ENCODE results near the gene C19orf67.

C19orf67 gene

DNA sequence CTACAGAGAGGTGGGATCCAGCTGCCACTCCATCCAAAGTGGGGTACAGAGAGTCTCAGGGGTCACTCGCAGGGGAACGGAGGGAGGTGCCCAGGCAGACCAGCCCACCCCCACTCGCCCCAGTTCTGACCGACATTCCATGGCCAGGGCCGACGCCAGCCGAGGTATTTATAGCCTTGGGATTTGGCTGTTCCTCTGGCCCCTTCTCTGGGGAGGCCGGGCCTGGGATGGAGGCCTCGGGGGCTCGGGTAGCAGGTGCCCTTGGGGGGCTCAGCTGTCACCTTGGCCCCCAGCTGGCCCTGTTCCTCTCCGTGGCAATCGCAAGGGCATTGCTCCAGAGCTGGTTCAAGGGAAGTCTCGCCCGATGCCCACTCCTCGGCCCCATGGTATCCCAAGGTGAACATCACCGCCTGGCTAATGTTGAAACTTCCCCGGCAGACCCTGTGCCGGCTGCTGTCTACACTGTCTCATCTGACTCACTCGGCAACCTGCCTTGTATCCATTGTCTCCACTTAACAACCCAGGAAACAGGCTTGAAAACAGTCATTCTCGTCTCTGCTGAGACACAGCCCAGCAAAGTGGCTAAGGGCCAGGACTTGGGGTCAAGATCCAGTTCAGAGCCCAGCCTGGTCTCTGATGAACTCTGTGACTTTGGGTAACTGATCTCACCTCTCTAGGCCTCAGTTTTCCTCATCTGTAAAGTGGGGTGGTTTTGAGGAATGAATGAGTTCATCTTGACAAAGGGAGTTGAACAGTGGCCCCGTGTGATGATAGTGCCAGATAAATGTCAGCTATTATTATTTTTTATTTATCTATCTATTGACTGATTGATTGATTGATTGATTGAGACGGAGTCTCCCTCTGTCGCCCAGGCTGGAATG is 22.2 kb upstream of the C19orf67 start:
- Histone ChIP-seq H2BK12ac (ENCODE audit: low read length) (no peak overlapping the region), H4K91ac (ENCODE audit: low read depth, low read length) (no peak overlapping the region), H3K4ac (ENCODE audit: low read depth, low read length) (no peak overlapping the region), H2AK5ac (ENCODE audit: low read length) (no peak overlapping the region), H3K23ac (ENCODE audit: low read length) (no peak overlapping the region), H2AFZ (ENCODE audit: insufficient read depth, low read length, poor library complexity) (peak overlapping the region; percentile 13), H2BK5ac (ENCODE audit: low read depth, low read length, poor library complexity) (no peak overlapping the region), H3K4me3 (ENCODE audit: low read depth, low read length) (no peak overlapping the region), H3K14ac (ENCODE audit: low read length) (no peak overlapping the region), H3K4me2 (ENCODE audit: low read length) (no peak overlapping the region), H3K79me1 (ENCODE audit: low read length) (no peaks in the 10 kb centered on the region), H4K8ac (ENCODE audit: low read depth, low read length) (no peak overlapping the region), H3K36me3 (ENCODE audit: control insufficient read depth in 1 of 2, insufficient read depth in 2 of 2, low read length in 2 of 2) (peaks cover 16 to 21% of the 10 kb centered on the region in 2 experiments), H3K9ac (ENCODE audit: low read length) (no peak overlapping the region), H3K9me3 (ENCODE audit: insufficient read depth, low read depth, low read length) (no peaks in the 10 kb centered on the region), H4K12ac (ENCODE audit: low read depth, low read length) (no peak overlapping the region), H2BK120ac (ENCODE audit: insufficient read depth, low read length, poor library complexity) (no peak overlapping the region), H3K79me2 (ENCODE audit: control insufficient read depth, insufficient read depth, low read length, poor library complexity) (no peaks in the 10 kb centered on the region), H3K27me3 (ENCODE audit: insufficient read depth, low read length) (no peaks in the 10 kb centered on the region), H3K27ac (ENCODE audit: low read depth, low read length) (no peak overlapping the region), H3K18ac (ENCODE audit: low read length) (no peak overlapping the region), H3K4me1 (ENCODE audit: control insufficient read depth in 1 of 2, insufficient read depth in 2 of 2, low read length in 2 of 2) (peaks cover 2 to 8% of the 10 kb centered on the region in 2 experiments)
- no CpG with 5 or more reads among the region's 23 CpGs for WGBS (ENCODE audit: extremely low coverage, insufficient coverage, insufficient read length)
- no peak for DNase-seq

DNA sequence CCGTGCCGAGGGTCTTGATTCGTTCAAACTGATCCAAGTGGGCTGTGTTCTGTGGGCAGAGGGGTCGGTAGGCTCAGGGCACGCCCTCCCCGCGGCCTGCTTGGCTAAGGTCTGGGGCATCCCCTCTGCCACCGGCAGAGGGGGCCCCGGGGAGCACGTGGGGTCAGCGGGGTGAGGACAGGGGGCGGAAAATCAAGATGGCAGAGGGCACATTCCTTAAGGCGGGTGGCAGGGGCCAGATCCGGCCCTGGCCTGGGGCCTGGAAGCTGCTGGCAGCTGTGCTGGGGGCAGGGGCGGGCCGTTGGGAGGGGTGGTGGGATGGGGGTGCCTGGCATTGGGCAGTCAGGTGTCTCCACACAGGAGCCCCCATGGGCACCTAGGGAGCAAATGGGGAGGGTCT is 21.3 kb upstream of the C19orf67 start:
- peaks cover 25 to 30% of the 10 kb centered on the region in 2 experiments for H3K36me3 ChIP-seq (ENCODE audit: control insufficient read depth in 1 of 2, insufficient read depth in 2 of 2, low read length in 2 of 2)
- no peak overlapping the region for H3K23ac ChIP-seq (ENCODE audit: low read length)
- H3K4me3 ChIP-seq (ENCODE audit: low read depth, low read length) = no peak overlapping the region
- no peak overlapping the region for H3K9ac ChIP-seq (ENCODE audit: low read length)
- no peak overlapping the region for H2BK120ac ChIP-seq (ENCODE audit: insufficient read depth, low read length, poor library complexity)
- no peak overlapping the region for H2BK5ac ChIP-seq (ENCODE audit: low read depth, low read length, poor library complexity)
- no peak overlapping the region for H2BK12ac ChIP-seq (ENCODE audit: low read length)
- H4K8ac ChIP-seq (ENCODE audit: low read depth, low read length) = no peak overlapping the region
- no peak overlapping the region for H2AFZ ChIP-seq (ENCODE audit: insufficient read depth, low read length, poor library complexity)
- no peaks in the 10 kb centered on the region for H3K79me1 ChIP-seq (ENCODE audit: low read length)
- H3K27me3 ChIP-seq (ENCODE audit: insufficient read depth, low read length) = no peaks in the 10 kb centered on the region
- H3K79me2 ChIP-seq (ENCODE audit: control insufficient read depth, insufficient read depth, low read length, poor library complexity) = no peaks in the 10 kb centered on the region
- DNase-seq = no peak
- no peak overlapping the region for H3K4me2 ChIP-seq (ENCODE audit: low read length)
- no peak overlapping the region for H3K4ac ChIP-seq (ENCODE audit: low read depth, low read length)
- WGBS (ENCODE audit: extremely low coverage, insufficient coverage, insufficient read length) = no CpG with 5 or more reads among the region's 16 CpGs
- H3K27ac ChIP-seq (ENCODE audit: low read depth, low read length) = no peak overlapping the region
- H2AK5ac ChIP-seq (ENCODE audit: low read length) = no peak overlapping the region
- no peak overlapping the region for H3K14ac ChIP-seq (ENCODE audit: low read length)
- no peak overlapping the region for H4K91ac ChIP-seq (ENCODE audit: low read depth, low read length)
- H3K9me3 ChIP-seq (ENCODE audit: insufficient read depth, low read depth, low read length) = no peaks in the 10 kb centered on the region
- H4K12ac ChIP-seq (ENCODE audit: low read depth, low read length) = no peak overlapping the region
- H3K4me1 ChIP-seq (ENCODE audit: control insufficient read depth in 1 of 2, insufficient read depth in 2 of 2, low read length in 2 of 2) = peaks cover 0 to 4% of the 10 kb centered on the region in 2 experiments
- no peak overlapping the region for H3K18ac ChIP-seq (ENCODE audit: low read length)

DNA sequence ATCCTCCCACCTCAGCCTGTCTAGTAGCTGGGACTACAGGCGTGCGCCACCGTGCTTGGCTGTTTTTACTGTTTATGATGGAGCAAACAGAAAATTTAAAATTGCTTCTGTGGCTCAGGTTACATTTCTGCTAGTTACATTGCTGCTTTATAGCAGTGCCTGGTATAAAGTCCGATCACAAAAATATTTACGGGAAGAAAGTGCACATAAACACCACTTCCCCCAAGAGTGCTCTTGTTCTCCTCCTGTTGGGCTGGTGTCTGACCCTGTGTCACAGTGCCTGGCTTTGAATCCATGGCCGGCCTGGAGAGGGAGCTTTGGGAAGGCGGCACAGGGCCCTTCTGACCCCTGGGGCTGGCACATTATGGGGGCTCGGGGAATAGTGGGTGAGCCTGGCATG is 20.1 kb upstream of the C19orf67 start:
- no peak overlapping the region for H3K9ac ChIP-seq (ENCODE audit: low read length)
- no peaks in the 10 kb centered on the region for H3K79me2 ChIP-seq (ENCODE audit: control insufficient read depth, insufficient read depth, low read length, poor library complexity)
- H3K18ac ChIP-seq (ENCODE audit: low read length) = no peak overlapping the region
- no peak overlapping the region for H4K8ac ChIP-seq (ENCODE audit: low read depth, low read length)
- no peak overlapping the region for H3K4me3 ChIP-seq (ENCODE audit: low read depth, low read length)
- no peak overlapping the region for H3K4ac ChIP-seq (ENCODE audit: low read depth, low read length)
- H3K27me3 ChIP-seq (ENCODE audit: insufficient read depth, low read length) = no peaks in the 10 kb centered on the region
- WGBS (ENCODE audit: extremely low coverage, insufficient coverage, insufficient read length) = no CpG with 5 or more reads among the region's 8 CpGs
- DNase-seq = no peak
- H2BK12ac ChIP-seq (ENCODE audit: low read length) = no peak overlapping the region
- H3K4me1 ChIP-seq (ENCODE audit: control insufficient read depth in 1 of 2, insufficient read depth in 2 of 2, low read length in 2 of 2) = peaks cover 0 to 4% of the 10 kb centered on the region in 2 experiments
- H2AK5ac ChIP-seq (ENCODE audit: low read length) = no peak overlapping the region
- no peaks in the 10 kb centered on the region for H3K9me3 ChIP-seq (ENCODE audit: insufficient read depth, low read depth, low read length)
- H2BK5ac ChIP-seq (ENCODE audit: low read depth, low read length, poor library complexity) = no peak overlapping the region
- no peak overlapping the region for H2AFZ ChIP-seq (ENCODE audit: insufficient read depth, low read length, poor library complexity)
- H3K23ac ChIP-seq (ENCODE audit: low read length) = no peak overlapping the region
- H3K27ac ChIP-seq (ENCODE audit: low read depth, low read length) = no peak overlapping the region
- H2BK120ac ChIP-seq (ENCODE audit: insufficient read depth, low read length, poor library complexity) = no peak overlapping the region
- H3K79me1 ChIP-seq (ENCODE audit: low read length) = no peaks in the 10 kb centered on the region
- peaks cover 29 to 35% of the 10 kb centered on the region in 2 experiments for H3K36me3 ChIP-seq (ENCODE audit: control insufficient read depth in 1 of 2, insufficient read depth in 2 of 2, low read length in 2 of 2)
- no peak overlapping the region for H3K14ac ChIP-seq (ENCODE audit: low read length)
- H3K4me2 ChIP-seq (ENCODE audit: low read length) = no peak overlapping the region
- H4K91ac ChIP-seq (ENCODE audit: low read depth, low read length) = no peak overlapping the region
- no peak overlapping the region for H4K12ac ChIP-seq (ENCODE audit: low read depth, low read length)

- Histone ChIP-seq H3K14ac (ENCODE audit: low read length) (no peak overlapping the region), H3K4ac (ENCODE audit: low read depth, low read length) (no peak overlapping the region), H2BK12ac (ENCODE audit: low read length) (no peak overlapping the region), H3K9me3 (ENCODE audit: insufficient read depth, low read depth, low read length) (peaks cover 2% of the 10 kb centered on the region), H3K9ac (ENCODE audit: low read length) (no peak overlapping the region), H3K79me1 (ENCODE audit: low read length) (no peaks in the 10 kb centered on the region), H3K18ac (ENCODE audit: low read length) (no peak overlapping the region), H3K4me3 (ENCODE audit: low read depth, low read length) (no peak overlapping the region), H3K79me2 (ENCODE audit: control insufficient read depth, insufficient read depth, low read length, poor library complexity) (no peaks in the 10 kb centered on the region), H2AFZ (ENCODE audit: insufficient read depth, low read length, poor library complexity) (no peak overlapping the region), H3K27me3 (ENCODE audit: insufficient read depth, low read length) (no peaks in the 10 kb centered on the region), H3K23ac (ENCODE audit: low read length) (no peak overlapping the region), H3K27ac (ENCODE audit: low read depth, low read length) (no peak overlapping the region), H2BK120ac (ENCODE audit: insufficient read depth, low read length, poor library complexity) (no peak overlapping the region), H2BK5ac (ENCODE audit: low read depth, low read length, poor library complexity) (no peak overlapping the region), H3K36me3 (ENCODE audit: control insufficient read depth in 1 of 2, insufficient read depth in 2 of 2, low read length in 2 of 2) (peaks cover 33 to 38% of the 10 kb centered on the region in 2 experiments), H4K91ac (ENCODE audit: low read depth, low read length) (no peak overlapping the region), H3K4me1 (ENCODE audit: control insufficient read depth in 1 of 2, insufficient read depth in 2 of 2, low read length in 2 of 2) (peaks cover 0 to 4% of the 10 kb centered on the region in 2 experiments), H4K12ac (ENCODE audit: low read depth, low read length) (no peak overlapping the region), H4K8ac (ENCODE audit: low read depth, low read length) (no peak overlapping the region), H3K4me2 (ENCODE audit: low read length) (no peak overlapping the region), H2AK5ac (ENCODE audit: low read length) (no peak overlapping the region)
- no peak for DNase-seq
- WGBS (ENCODE audit: extremely low coverage, insufficient coverage, insufficient read length) = no CpG with 5 or more reads among the region's 1 CpG
Measured at GRCh38 chr19:14103310-14103709, 17.7 kb upstream of the C19orf67 start.

All from trophoblast cell (in vitro differentiated cells and primary cell).